Posterior vena cava (tissue), 2 donors: ENCODE results near the gene BPIFB2. TPM values are rescaled to one million over a fixed set of nuclear protein-coding genes. Genes with fewer than 3 reads are reported as not detected.
"Not testable (repeated sequence)": the region's sequence is repeated elsewhere in the genome, so short reads cannot be mapped to it uniquely, and the experiment has no call there.

ENCODE experiments used
- DNase-seq: peaks from one replicate; pipeline ENCODE4 v3.0.0-alpha.2; 2020; ENCODE audit warnings: low spot score
- intact Hi-C, 2 donors: fragments of 100-400 bp; cut with DNase I; formaldehyde crosslinking; loops; one replicate each; pipeline versions ENCODE4 v1.14.1 to v1.14.2; 2022 to 2023
- total RNA-seq, 2 donors: library from RNA; stranded (reverse); fragmentation: NEBNext Ultra II Directional; extraction: Animal tissue kit (Norgen Biotek cat#: 25700); gene quantifications; one replicate each; pipeline ENCODE4 v1.2.1, GENCODE V29; 2021
- donor health status: DM: yes; HTN: yes; CAD: no.
- donor health status: DM: yes; HTN: yes; CAD: no.

The BPIFB2 gene
- total RNA-seq, 2 donors from 2014 or later = not detected

GRCh38 chr20:33026779-33027759, 19.6 kb downstream of the BPIFB2 start:
- DNase-seq = no peak
- intact Hi-C loops = loop anchor here in 1 of 2 donors (1.0 kb wide), 1 partner anchor 28 kb away; no protein-coding TSS in a partner anchor

GRCh38 chr20:33027769-33028751, 20.6 kb downstream of the BPIFB2 start:
- intact Hi-C loops = loop anchor here in 1 of 2 donors (1.0 kb wide), 1 partner anchor 27 kb away; no protein-coding TSS in a partner anchor
- no peak for DNase-seq

GRCh38 chr20:33028875-33029274, 21.4 kb downstream of the BPIFB2 start:
- intact Hi-C loops = no loop called here
- no peak for DNase-seq

- intact Hi-C loops = no loop called here
- no peak for DNase-seq
Observed at GRCh38 chr20:33030076-33030475, 22.6 kb downstream of the BPIFB2 start.

- intact Hi-C loops = no loop called here
- DNase-seq = no peak
Observed at GRCh38 chr20:33030569-33030968, 23.1 kb downstream of the BPIFB2 start.

- no peak for DNase-seq
- intact Hi-C loops = no loop called here
Observed at GRCh38 chr20:33031531-33031930, 24.0 kb downstream of the BPIFB2 start, which contains the start of gene BPIFB6. Gene BPIFB6 (plus strand): TSS chr20:33031648. CDS start chr20:33031648, 0 bp downstream.

- intact Hi-C loops = no loop called here
Observed at GRCh38 chr20:33032555-33032954, 25.1 kb downstream of the BPIFB2 start.

GRCh38 chr20:33033381-33033780, 25.9 kb downstream of the BPIFB2 start:
- no peak for DNase-seq

More at GRCh38 chr20:33032555-33032954, 25.1 kb downstream of the BPIFB2 start:
- DNase-seq = no peak

GRCh38 chr20:33034115-33034514, 26.6 kb downstream of the BPIFB2 start:
- intact Hi-C loops = no loop called here
- no peak for DNase-seq

More at GRCh38 chr20:33033381-33033780, 25.9 kb downstream of the BPIFB2 start:
- intact Hi-C loops = no loop called here

GRCh38 chr20:33034901-33035492, 27.5 kb downstream of the BPIFB2 start:
- DNase-seq = no peak
- intact Hi-C loops = no loop called here

GRCh38 chr20:33037456-33037855, 30.0 kb downstream of the BPIFB2 start:
- intact Hi-C loops = no loop called here
- no peak for DNase-seq

- intact Hi-C loops = loop anchor here in 1 of 2 donors (1.0 kb wide), 1 partner anchor 31 kb away; the partner anchor contains the start of gene BPIFB2
- no peak for DNase-seq
Observed at GRCh38 chr20:33038243-33038642, 30.7 kb downstream of the BPIFB2 start.

- intact Hi-C loops = no loop called here
- no peak for DNase-seq
Observed at GRCh38 chr20:33042430-33042829, 34.9 kb downstream of the BPIFB2 start.

- intact Hi-C loops = no loop called here
- DNase-seq = no peak
Observed at GRCh38 chr20:33042983-33043730, 35.7 kb downstream of the BPIFB2 start.

GRCh38 chr20:33043731-33044181, 36.3 kb downstream of the BPIFB2 start:
- intact Hi-C loops = no loop called here
- no peak for DNase-seq

GRCh38 chr20:33045129-33045721, 37.7 kb downstream of the BPIFB2 start:
- intact Hi-C loops, DNase-seq: not testable (repeated sequence)

- intact Hi-C loops = no loop called here
- DNase-seq = no peak
Observed at GRCh38 chr20:33046412-33046811, 38.9 kb downstream of the BPIFB2 start.

- no peak for DNase-seq
Observed at GRCh38 chr20:33051333-33051732, 43.8 kb downstream of the BPIFB2 start.

More at GRCh38 chr20:33051333-33051732, 43.8 kb downstream of the BPIFB2 start:
- intact Hi-C loops = no loop called here
